Spleen (tissue), 11 donors: Measurements from ENCODE around the gene CASS4. TPM values are rescaled to one million over a fixed set of nuclear protein-coding genes. Genes with fewer than 3 reads are reported as not detected.

ENCODE experiments used
- DNase-seq: peaks from one replicate; pipeline ENCODE4 v3.0.0-alpha.2; 2020
- H3K27ac ChIP-seq, 8 donors: fragments of 200-600 bp; sonication (generic) in 7 of 8; 1 replicate in 4 of 8; 2 replicates in 4 of 8; pipeline versions ENCODE4 v1.5.0 to v1.8.0; 2016 to 2021; ENCODE audit warnings: inconsistent platforms in 4 of 8, mild to moderate bottlenecking in 4 of 8, moderate library complexity in 1 of 8
- H3K27me3 ChIP-seq, 7 donors: fragments of 200-600 bp; sonication (generic) in 6 of 7; replicated peaks in 1 of 7; 1 replicate in 4 of 7; 2 replicates in 3 of 7; pipeline versions ENCODE4 v1.5.0 to v1.8.0; 2016 to 2021; ENCODE audit warnings: inconsistent platforms in 3 of 7, mild to moderate bottlenecking in 1 of 7
- H3K36me3 ChIP-seq, 6 donors: fragments of 200-600 bp; sonication (generic) in 5 of 6; 1 replicate in 4 of 6; 2 replicates in 2 of 6; pipeline versions ENCODE4 v1.5.0 to v1.8.0; 2016 to 2021; ENCODE audit warnings: inconsistent platforms in 2 of 6
- H3K4me1 ChIP-seq, 6 donors: fragments of 200-600 bp; sonication (generic) in 5 of 6; 1 replicate in 3 of 6; 2 replicates in 3 of 6; pipeline versions ENCODE4 v1.5.0 to v1.8.0; 2016 to 2021; ENCODE audit warnings: inconsistent platforms in 3 of 6
- H3K4me3 ChIP-seq, 8 donors: fragments of 200-600 bp; sonication (generic) in 7 of 8; 1 replicate in 4 of 8; 2 replicates in 4 of 8; pipeline versions ENCODE4 v1.5.0 to v1.8.0; 2016 to 2021; ENCODE audit warnings: inconsistent platforms in 4 of 8, mild to moderate bottlenecking in 4 of 8, moderate library complexity in 2 of 8
- H3K9me3 ChIP-seq, 8 donors: fragments of 200-600 bp; sonication (generic) in 7 of 8; 1 replicate in 4 of 8; 2 replicates in 4 of 8; pipeline versions ENCODE4 v1.5.0 to v1.8.0; 2016 to 2021; ENCODE audit warnings: inconsistent platforms in 4 of 8
- POLR2A ChIP-seq, 3 donors: fragments of 450-650 bp; IDR thresholded peaks; one replicate each; pipeline ENCODE4 v1.5.1; 2017; ENCODE audit warnings: antibody characterized with exemption in 3 of 3, mild to moderate bottlenecking in 1 of 3
- POLR2AphosphoS5 ChIP-seq, 3 donors: sonication (generic); formaldehyde crosslinking; IDR thresholded peaks; one replicate each; pipeline ENCODE4 v1.5.1; 2017; ENCODE audit warnings: antibody characterized with exemption in 3 of 3
- WGBS, 5 donors: extraction: QIAGEN DNeasy Blood & Tissue Kit in 3 of 5; methylation state at CpG; one replicate each; pipeline versions ENCODE4 v1.1.5 to v1.1.7; 2013 to 2018; 5-methylcytosine and 5-hydroxymethylcytosine counted together
- intact Hi-C: fragments of 100-400 bp; cut with DNase I; formaldehyde crosslinking; loops from one replicate; pipeline ENCODE4 v1.15.0; 2023; ENCODE audit warnings: low total_unique reads
- polyA plus RNA-seq, 3 donors: library from polyadenylated mRNA; stranded (reverse); fragments of 200-250 nt; gene quantifications; one replicate each; pipeline ENCODE4 v1.2.1, GENCODE V29; 2013
- total RNA-seq, 7 donors: library from RNA; depleted of rRNA in 3 of 7; stranded (reverse); fragments of >200 nt in 3 of 7; fragmentation: NEBNext Ultra II Directional in 4 of 7; extraction: Animal tissue kit (Norgen Biotek cat#: 25700) in 4 of 7; gene quantifications; one replicate each; pipeline versions ENCODE4 v1.1.0 to v1.2.1, GENCODE V29; 2016 to 2021
- TF ChIP-seq, protein P1 (sequence below), 11 experiments: fragments of 200-600 bp in 7 of 11; fragments of 450-650 bp in 4 of 11; sonication (generic) in 4 of 11; IDR thresholded peaks in 8 of 11; conservative IDR thresholded peaks in 3 of 11; 1 replicate in 7 of 11; 2 replicates in 4 of 11; pipeline versions ENCODE4 v1.4.0 to v1.8.0; 2016 to 2021; ENCODE audit warnings: antibody characterized with exemption in 11 of 11, inconsistent platforms in 4 of 11, mild to moderate bottlenecking in 1 of 11
- donor health status: healthy with polysubstance abuse.
- donor health status: DM: no; HTN: no; CAD: no; lungs with moderate emphysema.
- donor health status: DM: no; HTN: no; CAD: no.
- donor health status: Bipolar disorder and iron deficiency.
- donor health status: healthy.
- donor health status: DM: no; HTN: no; CAD: no.
- donor health status: DM: yes; HTN: yes; CAD: no.

Gene CASS4
- total and polyA plus RNA-seq, 10 donors = 1.2 to 15.5 (median 11.1) TPM

DNA sequence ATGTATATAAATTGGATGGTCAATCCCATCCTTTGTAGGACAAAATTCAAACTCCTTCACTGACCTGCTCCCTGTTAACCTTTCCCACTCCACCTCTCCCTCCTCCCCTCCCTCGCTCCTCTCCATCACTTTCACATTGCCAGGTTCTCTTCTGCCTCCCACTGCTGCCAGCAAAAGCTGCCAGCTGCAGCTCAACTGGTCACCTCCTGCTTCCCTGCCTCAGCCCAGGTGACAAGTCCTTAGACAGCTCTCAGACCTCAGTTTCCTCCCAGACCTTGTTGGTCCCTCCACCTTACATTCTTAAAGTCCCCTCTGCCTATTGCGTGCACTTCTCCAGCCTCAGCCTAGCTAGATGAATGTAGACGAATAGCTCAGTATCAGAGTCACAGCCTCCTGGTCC, 33.1 kb downstream of the CASS4 start:
- H3K9me3 ChIP-seq = no peaks in the 10 kb centered on the region
- no peak for TF ChIP-seq POLR2AphosphoS5 (IDR thresholded peaks at IDR 0.05)
- no peak for TF ChIP-seq POLR2A (IDR thresholded peaks at IDR 0.05)
- TF ChIP-seq, protein P1, sequence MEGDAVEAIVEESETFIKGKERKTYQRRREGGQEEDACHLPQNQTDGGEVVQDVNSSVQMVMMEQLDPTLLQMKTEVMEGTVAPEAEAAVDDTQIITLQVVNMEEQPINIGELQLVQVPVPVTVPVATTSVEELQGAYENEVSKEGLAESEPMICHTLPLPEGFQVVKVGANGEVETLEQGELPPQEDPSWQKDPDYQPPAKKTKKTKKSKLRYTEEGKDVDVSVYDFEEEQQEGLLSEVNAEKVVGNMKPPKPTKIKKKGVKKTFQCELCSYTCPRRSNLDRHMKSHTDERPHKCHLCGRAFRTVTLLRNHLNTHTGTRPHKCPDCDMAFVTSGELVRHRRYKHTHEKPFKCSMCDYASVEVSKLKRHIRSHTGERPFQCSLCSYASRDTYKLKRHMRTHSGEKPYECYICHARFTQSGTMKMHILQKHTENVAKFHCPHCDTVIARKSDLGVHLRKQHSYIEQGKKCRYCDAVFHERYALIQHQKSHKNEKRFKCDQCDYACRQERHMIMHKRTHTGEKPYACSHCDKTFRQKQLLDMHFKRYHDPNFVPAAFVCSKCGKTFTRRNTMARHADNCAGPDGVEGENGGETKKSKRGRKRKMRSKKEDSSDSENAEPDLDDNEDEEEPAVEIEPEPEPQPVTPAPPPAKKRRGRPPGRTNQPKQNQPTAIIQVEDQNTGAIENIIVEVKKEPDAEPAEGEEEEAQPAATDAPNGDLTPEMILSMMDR (IDR thresholded peaks at IDR 0.05 in 8 of 11, conservative IDR thresholded peaks at IDR 0.05 in 3 of 11) = no peak
- H3K36me3 ChIP-seq = peaks cover 0 to 19% (median 0%) of the 10 kb centered on the region in 6 donors
- WGBS, 5 donors = 89 to 100% (median 94%) methylated on average over 3 of the region's 3 CpGs
- peaks cover 11 to 40% (median 25%) of the 10 kb centered on the region in 6 donors for H3K4me1 ChIP-seq
- no peaks in the 10 kb centered on the region for H3K27me3 ChIP-seq
- no peak for DNase-seq
- no peak overlapping the region for H3K4me3 ChIP-seq
- no peak overlapping the region for H3K27ac ChIP-seq
- intact Hi-C loops = no loop called here

DNA sequence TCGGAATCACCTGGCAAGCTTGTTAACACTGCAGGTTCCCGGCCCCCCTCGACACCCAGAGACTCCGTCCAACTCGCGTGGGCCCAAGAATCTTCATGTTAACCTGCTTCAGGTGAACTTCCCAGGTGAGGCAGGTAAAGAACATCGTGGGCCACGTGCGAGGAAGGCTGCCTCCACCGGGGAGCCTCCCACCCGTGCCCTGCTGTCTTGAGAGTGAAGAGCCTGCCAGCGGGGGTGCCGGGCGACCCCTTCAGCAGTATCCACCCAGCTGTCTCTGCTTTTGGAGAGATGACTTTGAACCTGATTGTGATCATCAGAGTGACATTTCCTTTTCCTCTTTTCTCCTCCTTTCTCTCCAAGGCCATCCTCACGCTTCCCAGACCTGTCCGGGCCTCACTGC, 33.5 kb downstream of the CASS4 start:
- Histone ChIP-seq H3K9me3 (no peaks in the 10 kb centered on the region), H3K4me3 (no peak overlapping the region), H3K27ac (no peak overlapping the region), H3K36me3 (peaks cover 0 to 23% (median 1%) of the 10 kb centered on the region in 6 donors), H3K4me1 (peaks cover 7 to 36% (median 21%) of the 10 kb centered on the region in 6 donors), H3K27me3 (no peaks in the 10 kb centered on the region)
- DNase-seq = no peak
- WGBS, 5 donors = 83 to 94% (median 90%) methylated on average over 16 of the region's 16 CpGs
- TF ChIP-seq POLR2A (IDR thresholded peaks at IDR 0.05) (no peak), POLR2AphosphoS5 (IDR thresholded peaks at IDR 0.05) (no peak)
- TF ChIP-seq, protein P1 (IDR thresholded peaks at IDR 0.05 in 8 of 11, conservative IDR thresholded peaks at IDR 0.05 in 3 of 11) = no peak
- intact Hi-C loops = no loop called here

DNA sequence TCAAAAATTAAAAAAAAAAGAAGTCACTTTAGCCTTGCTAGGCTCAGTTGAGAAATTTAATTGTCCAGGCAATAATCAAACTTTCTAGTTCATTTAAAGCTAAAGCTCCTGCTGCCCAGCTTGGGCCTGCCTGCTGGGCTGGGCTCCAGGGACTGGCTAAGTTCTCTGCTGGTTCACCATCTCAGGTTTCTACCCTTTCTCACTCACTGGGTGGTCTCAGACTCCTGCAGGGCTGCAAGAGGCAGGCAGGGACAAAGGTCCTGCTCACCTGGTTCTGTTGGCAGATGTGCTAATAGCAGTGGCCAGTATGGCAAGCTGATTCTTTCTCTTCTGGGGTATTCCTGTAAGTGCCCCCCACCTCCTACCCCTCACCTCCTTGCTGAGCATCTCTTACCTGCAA, 35.2 kb downstream of the CASS4 start:
- no peak overlapping the region for H3K27ac ChIP-seq
- intact Hi-C loops = no loop called here
- no peak for DNase-seq
- H3K27me3 ChIP-seq = no peaks in the 10 kb centered on the region
- H3K4me1 ChIP-seq = peaks cover under 1 to 19% (median 10%) of the 10 kb centered on the region in 6 donors
- H3K9me3 ChIP-seq = no peaks in the 10 kb centered on the region
- peaks cover 0 to 40% (median 1%) of the 10 kb centered on the region in 6 donors for H3K36me3 ChIP-seq
- TF ChIP-seq, protein P1 (IDR thresholded peaks at IDR 0.05 in 8 of 11, conservative IDR thresholded peaks at IDR 0.05 in 3 of 11) = no peak
- TF ChIP-seq POLR2A (IDR thresholded peaks at IDR 0.05) = no peak
- TF ChIP-seq POLR2AphosphoS5 (IDR thresholded peaks at IDR 0.05) = no peak
- no peak overlapping the region for H3K4me3 ChIP-seq

DNA sequence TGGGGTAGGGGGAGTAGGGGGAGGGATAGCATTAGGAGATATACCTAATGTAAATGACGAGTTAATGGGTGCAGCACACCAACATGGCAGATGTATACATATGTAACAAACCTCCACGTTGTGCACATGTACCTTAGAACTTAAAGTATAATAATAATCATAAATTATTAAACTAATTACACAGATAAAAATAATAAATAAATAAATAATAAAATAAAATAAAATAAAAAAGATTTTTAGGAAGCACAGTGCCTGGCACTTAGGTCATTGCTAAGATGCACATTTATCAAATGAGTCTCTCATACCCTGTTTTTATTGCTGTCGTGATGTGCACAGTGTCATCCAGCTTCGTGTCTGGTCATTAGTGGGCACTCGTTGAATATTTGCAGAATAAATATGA, 37.4 kb downstream of the CASS4 start:
- TF ChIP-seq, protein P1 (IDR thresholded peaks at IDR 0.05 in 8 of 11, conservative IDR thresholded peaks at IDR 0.05 in 3 of 11) = no peak
- TF ChIP-seq POLR2AphosphoS5 (IDR thresholded peaks at IDR 0.05) (no peak), POLR2A (IDR thresholded peaks at IDR 0.05) (no peak)
- H3K27me3 ChIP-seq = no peaks in the 10 kb centered on the region
- H3K9me3 ChIP-seq = no peaks in the 10 kb centered on the region
- intact Hi-C loops = no loop called here
- H3K27ac ChIP-seq = no peak overlapping the region
- H3K4me3 ChIP-seq = no peak overlapping the region
- WGBS, 5 donors = 87 to 96% (median 93%) methylated on average over 5 of the region's 5 CpGs
- no peak for DNase-seq
- H3K36me3 ChIP-seq = peaks cover 0 to 49% (median 1%) of the 10 kb centered on the region in 6 donors
- H3K4me1 ChIP-seq = peaks cover 0 to 15% (median 2%) of the 10 kb centered on the region in 6 donors
